Upper lobe of left lung (tissue), 6 donors: ENCODE results near the gene IL1RAPL1. TPM values are rescaled to one million over a fixed set of nuclear protein-coding genes. Genes with fewer than 3 reads are reported as not detected.

Experiments used
- ATAC-seq, 2 donors: fragments of 200-7000 bp; cut with Tn5 transposase; one replicate each; pipeline ENCODE4 v1.9.1; 2022; ENCODE audit warnings: mild to moderate bottlenecking in 2 of 2, moderate library complexity in 2 of 2; ENCODE audit not compliant: low FRiP score in 2 of 2
- DNase-seq, 2 donors: peaks; one replicate each; pipeline ENCODE4 v3.0.0-alpha.2; 2019 to 2020
- H3K27ac ChIP-seq, 4 donors: fragments of 200-600 bp; sonication (generic); one replicate each; pipeline ENCODE4 v1.5.1; 2016 to 2019
- H3K27me3 ChIP-seq, 4 donors: fragments of 200-600 bp; sonication (generic); one replicate each; pipeline ENCODE4 v1.5.1; 2017 to 2019
- H3K36me3 ChIP-seq, 4 donors: fragments of 200-600 bp; sonication (generic); one replicate each; pipeline ENCODE4 v1.5.1; 2016 to 2019
- H3K4me1 ChIP-seq, 4 donors: fragments of 200-600 bp; sonication (generic); one replicate each; pipeline ENCODE4 v1.5.1; 2018 to 2019
- H3K4me3 ChIP-seq, 4 donors: fragments of 200-600 bp; sonication (generic); one replicate each; pipeline ENCODE4 v1.5.1; 2017 to 2019; ENCODE audit warnings: mild to moderate bottlenecking in 2 of 4, moderate library complexity in 1 of 4
- H3K9me3 ChIP-seq, 4 donors: fragments of 200-600 bp; sonication (generic); one replicate each; pipeline ENCODE4 v1.5.1; 2018 to 2019
- CTCF ChIP-seq, 6 experiments: fragments of 450-650 bp in 4 of 6; fragments of 200-600 bp in 2 of 6; sonication (generic) in 2 of 6; IDR thresholded peaks; one replicate each; pipeline ENCODE4 v1.5.1; 2016 to 2019; ENCODE audit warnings: antibody characterized with exemption in 6 of 6
- EP300 ChIP-seq, 4 donors: sonication (generic); formaldehyde crosslinking; IDR thresholded peaks; one replicate each; pipeline ENCODE4 v1.5.1; 2017; ENCODE audit warnings: antibody characterized with exemption in 4 of 4, control low read depth in 2 of 4
- POLR2A ChIP-seq, 4 donors: fragments of 450-650 bp; IDR thresholded peaks; one replicate each; pipeline ENCODE4 v1.5.1; 2016 to 2017; ENCODE audit warnings: antibody characterized with exemption in 4 of 4, mild to moderate bottlenecking in 2 of 4
- POLR2AphosphoS5 ChIP-seq, 2 donors: sonication (generic); formaldehyde crosslinking; IDR thresholded peaks; one replicate each; pipeline ENCODE4 v1.5.1; 2017; ENCODE audit warnings: antibody characterized with exemption in 2 of 2
- WGBS, 2 donors: methylation state at CpG; one replicate each; pipeline ENCODE4 v1.1.5; 2017 to 2018; 5-methylcytosine and 5-hydroxymethylcytosine counted together
- small RNA-seq, 4 donors: library from RNA; depleted of rRNA; stranded (forward); fragments of <200 nt; gene quantifications; one replicate each; pipeline ENCODE3, GENCODE V24; 2016
- total RNA-seq, 6 donors: library from RNA; depleted of rRNA in 4 of 6; stranded (reverse); fragments of >200 nt in 4 of 6; gene quantifications; one replicate each; pipeline versions ENCODE4 v1.1.0 to v1.2.1, GENCODE V29; 2016 to 2021
- donor health status: DM: no; HTN: no; CAD: no; lungs with moderate emphysema.
- donor health status: DM: no; HTN: yes; CAD: no; lungs with severe emphysema.

Gene IL1RAPL1
- total RNA-seq, 6 donors from 2014 or later, result 0.09 to 0.46 (median 0.33) TPM; not detected in 3

- DNase-seq, result no peak
- WGBS, 2 donors, result 81% methylated on average over 3 of the region's 3 CpGs; no CpG with 5 or more reads in 1 of the 2 donors
- H3K27me3 ChIP-seq, result no peaks in the 10 kb centered on the region
Measured at GRCh38 chrX:29992083-29992482, 1404.8 kb downstream of the IL1RAPL1 start.

GRCh38 chrX:30005813-30006212 is 1418.6 kb downstream of the IL1RAPL1 start:
- H3K4me1 ChIP-seq, result no peaks in the 10 kb centered on the region
- TF ChIP-seq EP300 (IDR thresholded peaks at IDR 0.05), result no peak
- TF ChIP-seq CTCF (IDR thresholded peaks at IDR 0.05), result no peak
- TF ChIP-seq POLR2AphosphoS5 (IDR thresholded peaks at IDR 0.05), result no peak
- no peak for TF ChIP-seq POLR2A (IDR thresholded peaks at IDR 0.05)
- no peak for ATAC-seq
- H3K9me3 ChIP-seq, result no peaks in the 10 kb centered on the region
- H3K27ac ChIP-seq, result no peak overlapping the region
- no peaks in the 10 kb centered on the region for H3K36me3 ChIP-seq
- no peaks in the 10 kb centered on the region for H3K27me3 ChIP-seq
- DNase-seq, result no peak
- 67 to 82% methylated on average over 1 of the region's 1 CpG for WGBS, 2 donors
- H3K4me3 ChIP-seq, result no peak overlapping the region

More at GRCh38 chrX:29992083-29992482, 1404.8 kb downstream of the IL1RAPL1 start:
- TF ChIP-seq POLR2AphosphoS5 (IDR thresholded peaks at IDR 0.05), result no peak
- TF ChIP-seq CTCF (IDR thresholded peaks at IDR 0.05), result no peak
- TF ChIP-seq EP300 (IDR thresholded peaks at IDR 0.05), result no peak
- Histone ChIP-seq H3K4me3 (no peak overlapping the region), H3K9me3 (no peaks in the 10 kb centered on the region), H3K27ac (no peak overlapping the region), H3K36me3 (no peaks in the 10 kb centered on the region), H3K4me1 (no peaks in the 10 kb centered on the region)
- no peak for ATAC-seq

Small RNAs within 50 kb of the gene (small RNA-seq; reads per million reads assigned to genes)
- gene MIR4666B (0 reads per million in 4 donors), gene RF00284 (0 reads per million in 4 donors), gene RNA5SP500 (4.8 to 6.9 (median 5.3) reads per million in 4 donors)
